B cell (primary cell): ENCODE results near the gene LAMB1. TPM values are rescaled to one million over a fixed set of nuclear protein-coding genes. Genes with fewer than 3 reads are reported as not detected.

ENCODE experiments used
- ATAC-seq: fragments of 200-7000 bp; cut with Tn5 transposase; one replicate; pipeline ENCODE4 v1.10.0; 2021; ENCODE audit warnings: low read depth, mild to moderate bottlenecking, moderate number of reproducible peaks, moderate library complexity
- CTCF ChIA-PET: fragments of 350-600 bp; sonication (Branson Sonifier 250); formaldehyde crosslinking; loops from one replicate; lab custom pipeline; 2021; ENCODE audit warnings: antibody characterized with exemption, inconsistent platforms; lab: Charles Lee
- POLR2A ChIA-PET: fragments of 350-600 bp; sonication (Branson Sonifier 250); formaldehyde crosslinking; loops from one replicate; lab custom pipeline; 2021; ENCODE audit warnings: antibody characterized with exemption; lab: Charles Lee
- DNase-seq: peaks from one replicate; pipeline ENCODE4 v3.0.0; 2013
- H2AFZ ChIP-seq: 2 replicates; pipeline ENCODE4 v1.6.1; 2012; ENCODE audit warnings: mild to moderate bottlenecking, low read depth, low read length; ENCODE audit not compliant: insufficient read depth, poor library complexity, severe bottlenecking
- H3K27ac ChIP-seq, 2 donors: 1 replicate in 1 of 2; 2 replicates in 1 of 2; pipeline ENCODE4 v1.5.1; 2012 to 2013; ENCODE audit warnings: low read length in 2 of 2, mild to moderate bottlenecking in 2 of 2, moderate library complexity in 1 of 2
- H3K27me3 ChIP-seq, 4 experiments: fragments of 200-600 bp in 1 of 4; sonication (generic) in 1 of 4; replicated peaks in 1 of 4; 1 replicate in 2 of 4; 2 replicates in 2 of 4; pipeline versions ENCODE4 v1.6.1 to v1.7.0; 2013 to 2016; ENCODE audit warnings: low read length in 3 of 4, mild to moderate bottlenecking in 2 of 4, mixed read lengths in 1 of 4, moderate library complexity in 1 of 4; ENCODE audit not compliant: insufficient read depth in 4 of 4, control insufficient read depth in 3 of 4; ENCODE audit errors: control extremely low read depth in 1 of 4
- H3K36me3 ChIP-seq, 2 experiments: replicated peaks in 1 of 2; 1 replicate in 1 of 2; 2 replicates in 1 of 2; pipeline versions ENCODE4 v1.6.1 to v1.7.1; 2013; ENCODE audit warnings: low read length in 1 of 2; ENCODE audit not compliant: insufficient read depth in 2 of 2, control insufficient read depth in 1 of 2; ENCODE audit errors: control extremely low read depth in 1 of 2, extremely low read depth in 1 of 2
- H3K4me1 ChIP-seq, 2 donors: fragments of 200-600 bp in 1 of 2; sonication (generic) in 1 of 2; 1 replicate in 1 of 2; 2 replicates in 1 of 2; pipeline versions ENCODE4 v1.5.1 to v1.6.1; 2013 to 2017; ENCODE audit warnings: low read length in 2 of 2; ENCODE audit not compliant: control insufficient read depth in 2 of 2, insufficient read depth in 2 of 2
- H3K4me2 ChIP-seq: replicated peaks from 2 replicates; pipeline ENCODE3; 2012; ENCODE audit warnings: mild to moderate bottlenecking, low read depth, low read length; ENCODE audit not compliant: poor library complexity, severe bottlenecking
- H3K4me3 ChIP-seq, 5 experiments: fragments of 200-600 bp in 1 of 5; sonication (generic) in 1 of 5; 1 replicate in 3 of 5; 2 replicates in 2 of 5; pipeline versions ENCODE4 v1.5.1 to v1.7.0; 2011 to 2016; ENCODE audit warnings: low read length in 4 of 5, mild to moderate bottlenecking in 4 of 5, low read depth in 2 of 5, control low read depth in 1 of 5, moderate library complexity in 1 of 5; ENCODE audit not compliant: insufficient read depth in 1 of 5; ENCODE audit errors: control extremely low read depth in 1 of 5, extremely low read depth in 1 of 5
- H3K79me2 ChIP-seq: fragments of 200-600 bp; sonication (generic); one replicate; pipeline ENCODE4 v1.6.0; 2016; ENCODE audit warnings: low read length; ENCODE audit not compliant: control insufficient read depth, insufficient read depth
- H3K9ac ChIP-seq: fragments of 200-600 bp; sonication (generic); 2 replicates; pipeline ENCODE4 v1.6.1; 2017; ENCODE audit warnings: mild to moderate bottlenecking, low read length, moderate library complexity
- H3K9me3 ChIP-seq, 3 donors: one replicate each; pipeline versions ENCODE4 v1.6.1 to v1.7.1; 2013; ENCODE audit warnings: low read length in 2 of 3; ENCODE audit not compliant: control insufficient read depth in 2 of 3, insufficient read depth in 1 of 3; ENCODE audit errors: control extremely low read depth in 1 of 3
- H4K20me1 ChIP-seq: 2 replicates; pipeline ENCODE4 v1.6.0; 2012; ENCODE audit warnings: mild to moderate bottlenecking, low read length; ENCODE audit not compliant: insufficient read depth, control insufficient read depth, poor library complexity, severe bottlenecking
- H3K27ac Mint-ChIP-seq: one replicate; pipeline ENCODE4 v1.8.0; 2021; ENCODE audit warnings: mixed read lengths
- H3K27me3 Mint-ChIP-seq: one replicate; pipeline ENCODE4 v1.8.0; 2021; ENCODE audit warnings: mixed read lengths
- H3K4me1 Mint-ChIP-seq: one replicate; pipeline ENCODE4 v1.8.0; 2021; ENCODE audit warnings: mixed read lengths
- H3K4me3 Mint-ChIP-seq: one replicate; pipeline ENCODE4 v1.8.0; 2021; ENCODE audit warnings: mixed read lengths
- H3K9me3 Mint-ChIP-seq: one replicate; pipeline ENCODE4 v1.8.0; 2022; ENCODE audit warnings: mixed read lengths; ENCODE audit not compliant: insufficient read depth
- CTCF ChIP-seq: fragments of 200-600 bp; IDR thresholded peaks from one replicate; pipeline ENCODE4 v1.8.0; 2022; ENCODE audit warnings: antibody characterized with exemption, mild to moderate bottlenecking
- EZH2 ChIP-seq: IDR thresholded peaks from 2 replicates; pipeline ENCODE4 v1.6.1; 2012; ENCODE audit warnings: borderline replicate concordance, low read depth, mild to moderate bottlenecking, moderate library complexity, low read length; ENCODE audit not compliant: insufficient read depth, poor library complexity, severe bottlenecking
- WGBS: methylation state at CpG from one replicate; pipeline ENCODE4 v1.1.5; 2013; ENCODE audit warnings: missing lambda C conversion rate; ENCODE audit not compliant: insufficient coverage; 5-methylcytosine and 5-hydroxymethylcytosine counted together
- intact Hi-C: fragments of 100-400 bp; cut with micrococcal nuclease; formaldehyde crosslinking; loops from one replicate; pipeline ENCODE4 v1.10.0; 2022
- polyA plus RNA-seq: library from polyadenylated mRNA; depleted of rRNA; stranded (reverse); fragments of >200 nt; gene quantifications from 2 replicates; pipeline ENCODE4 v1.2.3, GENCODE V29; 2012
- total RNA-seq, 2 donors: library from RNA; stranded (reverse); fragments of 120-200 nt in 1 of 2; gene quantifications; 1 replicate in 1 of 2; 2 replicates in 1 of 2; pipeline versions ENCODE4 v1.2.3 to v1.2.4, GENCODE V29; 2013 to 2022

Gene LAMB1
- total and polyA plus RNA-seq, 2 donors (not counting 1 experiment from before 2014, with no cell fraction given), result not detected

- ChIA-PET CTCF (no interaction called here), POLR2A (no interaction called here)
- Mint-ChIP-seq H3K4me1 (no peaks in the 10 kb centered on the region), H3K27me3 (no peaks in the 10 kb centered on the region), H3K27ac (no peak overlapping the region), H3K9me3 (no peaks in the 10 kb centered on the region), H3K4me3 (no peak overlapping the region)
- Histone ChIP-seq H3K27ac (no peak overlapping the region), H3K4me3 (no peak overlapping the region), H3K9ac (no peak overlapping the region), H3K9me3 (no peaks in the 10 kb centered on the region), H3K79me2 (no peaks in the 10 kb centered on the region), H3K4me1 (no peaks in the 10 kb centered on the region), H3K4me2 (no peak overlapping the region), H3K36me3 (no peaks in the 10 kb centered on the region), H4K20me1 (no peaks in the 10 kb centered on the region), H3K27me3 (no peaks in the 10 kb centered on the region), H2AFZ (no peak overlapping the region)
- 95% methylated on average over 15 of the region's 16 CpGs for WGBS
- no peak for ATAC-seq
- TF ChIP-seq EZH2, result no peak
- TF ChIP-seq CTCF, result no peak
- intact Hi-C loops, result no loop called here
- no peak for DNase-seq
These were observed 63.1 kb downstream of the LAMB1 start for GRCh38 chr7:107939573-107940489.
